ENCODE data around the gene CLMN. TPM values are rescaled to one million over a fixed set of nuclear protein-coding genes. Genes with fewer than 3 reads are reported as not detected.

Gene CLMN
- total and polyA plus RNA-seq, 4 donors, result 4.5 to 33.5 (median 11.7) TPM

GRCh38 chr14:95363468-95363954 lies 43.8 kb upstream of the CLMN start:
- H3K4me1 ChIP-seq (ENCODE audit: control insufficient read depth in 5 of 5, insufficient read depth in 5 of 5, low read length in 5 of 5), result no peaks in the 10 kb centered on the region
- WGBS, 2 donors, result 68 to 74% methylated on average over 11 of the region's 11 CpGs
- no peak overlapping the region for H3K9ac ChIP-seq (ENCODE audit: insufficient read depth in 1 of 2, low read length in 2 of 2)
- no peak overlapping the region for H3K27ac ChIP-seq (ENCODE audit: low read depth in 1 of 2, low read length in 1 of 2)
- TF ChIP-seq CTCF (IDR thresholded peaks at IDR 0.05; ENCODE audit: control extremely low read depth, extremely low read depth), result no peak
- DNase-seq, result no peak
- H3K36me3 ChIP-seq (ENCODE audit: control insufficient read depth in 4 of 4, insufficient read depth in 4 of 4, low read length in 4 of 4), result no peaks in the 10 kb centered on the region
- ATAC-seq (ENCODE audit: insufficient read depth, low FRiP score), result no peak
- no peaks in the 10 kb centered on the region for H3K9me3 ChIP-seq (ENCODE audit: control insufficient read depth in 4 of 4, insufficient read depth in 3 of 4, low read length in 3 of 4)
- H3K27me3 ChIP-seq (ENCODE audit: control insufficient read depth in 3 of 3, insufficient read depth in 3 of 3, low read length in 2 of 3), result peaks cover 0 to 6% (median 4%) of the 10 kb centered on the region in 3 donors
- no peak overlapping the region for H3K4me3 ChIP-seq

- H3K4me3 ChIP-seq, result no peak overlapping the region
- peaks cover 0 to 6% (median 4%) of the 10 kb centered on the region in 3 donors for H3K27me3 ChIP-seq (ENCODE audit: control insufficient read depth in 3 of 3, insufficient read depth in 3 of 3, low read length in 2 of 3)
- ATAC-seq (ENCODE audit: insufficient read depth, low FRiP score), result no peak
- no peaks in the 10 kb centered on the region for H3K36me3 ChIP-seq (ENCODE audit: control insufficient read depth in 4 of 4, insufficient read depth in 4 of 4, low read length in 4 of 4)
- no peak for TF ChIP-seq CTCF (IDR thresholded peaks at IDR 0.05; ENCODE audit: control extremely low read depth, extremely low read depth)
- H3K9me3 ChIP-seq (ENCODE audit: control insufficient read depth in 4 of 4, insufficient read depth in 3 of 4, low read length in 3 of 4), result no peaks in the 10 kb centered on the region
- DNase-seq, result no peak
- H3K9ac ChIP-seq (ENCODE audit: insufficient read depth in 1 of 2, low read length in 2 of 2), result no peak overlapping the region
- no peak overlapping the region for H3K27ac ChIP-seq (ENCODE audit: low read depth in 1 of 2, low read length in 1 of 2)
- WGBS, 2 donors, result 58 to 68% methylated on average over 9 of the region's 9 CpGs
- H3K4me1 ChIP-seq (ENCODE audit: control insufficient read depth in 5 of 5, insufficient read depth in 5 of 5, low read length in 5 of 5), result no peaks in the 10 kb centered on the region
Observed at GRCh38 chr14:95362138-95362494, 42.4 kb upstream of the CLMN start.

GRCh38 chr14:95361373-95362137 lies 41.8 kb upstream of the CLMN start:
- H3K4me1 ChIP-seq (ENCODE audit: control insufficient read depth in 5 of 5, insufficient read depth in 5 of 5, low read length in 5 of 5), result no peaks in the 10 kb centered on the region
- no peak overlapping the region for H3K9ac ChIP-seq (ENCODE audit: insufficient read depth in 1 of 2, low read length in 2 of 2)
- no peak overlapping the region for H3K4me3 ChIP-seq
- ATAC-seq (ENCODE audit: insufficient read depth, low FRiP score) (peak; percentile 56), DNase-seq (peak in 1 of 3 donors; percentile 37)
- peak; percentile 31 for TF ChIP-seq CTCF (IDR thresholded peaks at IDR 0.05; ENCODE audit: control extremely low read depth, extremely low read depth)
- no peaks in the 10 kb centered on the region for H3K36me3 ChIP-seq (ENCODE audit: control insufficient read depth in 4 of 4, insufficient read depth in 4 of 4, low read length in 4 of 4)
- H3K27ac ChIP-seq (ENCODE audit: low read depth in 1 of 2, low read length in 1 of 2), result no peak overlapping the region
- H3K9me3 ChIP-seq (ENCODE audit: control insufficient read depth in 4 of 4, insufficient read depth in 3 of 4, low read length in 3 of 4), result no peaks in the 10 kb centered on the region
- peaks cover 0 to 6% (median 4%) of the 10 kb centered on the region in 3 donors for H3K27me3 ChIP-seq (ENCODE audit: control insufficient read depth in 3 of 3, insufficient read depth in 3 of 3, low read length in 2 of 3)
- WGBS, 2 donors, result 16 to 28% methylated on average over 19 of the region's 19 CpGs

Data from lung (tissue), 12 donors.